Right renal pelvis (tissue), 4 donors: Measurements from ENCODE around the gene DNAJC18. TPM values are rescaled to one million over a fixed set of nuclear protein-coding genes. Genes with fewer than 3 reads are reported as not detected.
"Not testable (repeated sequence)": the region's sequence is repeated elsewhere in the genome, so short reads cannot be mapped to it uniquely, and the experiment has no call there.

Experiments
- DNase-seq, 4 donors: peaks; one replicate each; pipeline ENCODE4 v3.0.0-alpha.2; 2013; ENCODE audit warnings: low read depth in 4 of 4, low spot score in 3 of 4, missing footprints in 1 of 4
- polyA plus RNA-seq, 4 donors: library from polyadenylated mRNA; unstranded; fragments of 120-200 nt; gene quantifications; one replicate each; pipeline ENCODE4 v1.2.1, GENCODE V29; 2013; ENCODE audit not compliant: insufficient read length in 4 of 4

The DNAJC18 gene
- polyA plus RNA-seq, 4 donors, result 27.1 to 36.0 (median 31.5) TPM

- no peak for DNase-seq
Observed at GRCh38 chr5:139461698-139462097, 22.4 kb upstream of the DNAJC18 start.

- no peak for DNase-seq
Observed at GRCh38 chr5:139461176-139461575, 21.9 kb upstream of the DNAJC18 start.

GRCh38 chr5:139460455-139460854 is 21.1 kb upstream of the DNAJC18 start:
- DNase-seq, result no peak

- no peak for DNase-seq
Observed at GRCh38 chr5:139459451-139459934, 20.2 kb upstream of the DNAJC18 start.

- no peak for DNase-seq
Observed at GRCh38 chr5:139458580-139459407, 19.5 kb upstream of the DNAJC18 start.

GRCh38 chr5:139457653-139458306 is 18.5 kb upstream of the DNAJC18 start:
- no peak for DNase-seq

- DNase-seq, result no peak
Observed at GRCh38 chr5:139457241-139457640, 17.9 kb upstream of the DNAJC18 start.

- no peak for DNase-seq
Observed at GRCh38 chr5:139456776-139457175, 17.5 kb upstream of the DNAJC18 start.

GRCh38 chr5:139454568-139455290 is 15.4 kb upstream of the DNAJC18 start:
- DNase-seq, result no peak

- DNase-seq, result no peak
Observed at GRCh38 chr5:139453683-139454567, 14.6 kb upstream of the DNAJC18 start.

GRCh38 chr5:139451878-139452660 is 12.7 kb upstream of the DNAJC18 start:
- DNase-seq, result no peak

GRCh38 chr5:139451176-139451575 is 11.9 kb upstream of the DNAJC18 start:
- DNase-seq, result no peak

- DNase-seq, result no peak
Observed at GRCh38 chr5:139446956-139447779, 7.8 kb upstream of the DNAJC18 start.

GRCh38 chr5:139445325-139446170 is 6.2 kb upstream of the DNAJC18 start:
- DNase-seq, result no peak

- DNase-seq, result no peak
Observed at GRCh38 chr5:139443831-139444453, 4.6 kb upstream of the DNAJC18 start.

- not testable (repeated sequence) for DNase-seq
Observed at GRCh38 chr5:139440416-139440815, 1.1 kb upstream of the DNAJC18 start.

- no peak for DNase-seq
Observed at GRCh38 chr5:139438707-139439012, 665 bp downstream of the DNAJC18 start.
